HepG2 (cell line): ENCODE results near the gene UNC79. TPM values are rescaled to one million over a fixed set of nuclear protein-coding genes. Genes with fewer than 3 reads are reported as not detected.

Experiments used
- ATAC-seq: fragments of 200-7000 bp; cut with Tn5 transposase; 3 replicates; pipeline ENCODE4 v1.9.1; 2020; ENCODE audit warnings: mild to moderate bottlenecking, moderate library complexity
- BruUV-seq: library from RNA; stranded (reverse); fragments of 400-500 nt; replicated peaks from 2 replicates; lab custom pipeline; 2021; lab: Mats Ljungman, UMichigan
- CTCF ChIA-PET: fragments of 300-600 bp; formaldehyde crosslinking; extraction: SDS; loops from one replicate; lab custom pipeline; 2021; ENCODE audit warnings: low total read pairs, inconsistent platforms, low intra/inter-chr PET ratio; lab: Yijun Ruan, JAX
- POLR2A ChIA-PET: fragments of 350-600 bp; sonication (Branson Sonifier 250); formaldehyde crosslinking; loops from one replicate; lab custom pipeline; 2020; ENCODE audit warnings: antibody characterized with exemption, inconsistent platforms; lab: Yijun Ruan, JAX
- DNase-seq: peaks from one replicate; pipeline ENCODE4 v3.0.0-alpha.2; 2015; ENCODE audit warnings: low spot score
- FAIRE-seq: peaks from 3 replicates; lab custom pipeline; 2011; peaks lifted over from hg19 to GRCh38; lab: Jason Lieb, UNC
- H2AFZ ChIP-seq: one replicate; pipeline ENCODE4 v1.6.1; 2011; ENCODE audit warnings: low read length, inconsistent platforms
- H3K27ac ChIP-seq: fragments of 300-600 bp; 3 replicates; pipeline ENCODE4 v1.8.0; 2011; ENCODE audit warnings: mixed run types, mild to moderate bottlenecking, mixed read lengths, low read length, inconsistent platforms; ENCODE audit not compliant: insufficient read depth; ENCODE audit errors: extremely low read length
- H3K27me3 ChIP-seq, 2 experiments: fragments of 200-600 bp in 1 of 2; 2 replicates in 1 of 2; 3 replicates in 1 of 2; pipeline versions ENCODE4 v1.6.0 to v1.8.0; 2011; ENCODE audit warnings: low read length in 2 of 2, mild to moderate bottlenecking in 2 of 2, moderate library complexity in 2 of 2, inconsistent platforms in 1 of 2; ENCODE audit not compliant: insufficient read depth in 2 of 2, control insufficient read depth in 1 of 2
- H3K36me3 ChIP-seq, 2 experiments: fragments of 200-600 bp in 1 of 2; replicated peaks in 1 of 2; 2 replicates in 1 of 2; 3 replicates in 1 of 2; pipeline versions ENCODE4 v1.5.1 to v1.8.0; 2011; ENCODE audit warnings: low read length in 2 of 2, inconsistent platforms in 1 of 2; ENCODE audit not compliant: insufficient read depth in 2 of 2, control insufficient read depth in 1 of 2
- H3K4me1 ChIP-seq: 2 replicates; pipeline ENCODE4 v1.5.1; 2012; ENCODE audit warnings: low read length, inconsistent platforms; ENCODE audit not compliant: insufficient read depth
- H3K4me2 ChIP-seq: 2 replicates; pipeline ENCODE4 v1.6.0; 2011; ENCODE audit warnings: low read depth, low read length, inconsistent platforms
- H3K4me3 ChIP-seq, 3 experiments: fragments of 200-600 bp in 1 of 3; sonication (generic), shearing (Covaris generic) in 1 of 3; replicated peaks in 1 of 3; 2 replicates each; pipeline ENCODE4 v1.5.1; 2011 to 2016; ENCODE audit warnings: low read length in 3 of 3, inconsistent platforms in 2 of 3, low read depth in 2 of 3, mild to moderate bottlenecking in 2 of 3, control low read depth in 1 of 3, mixed read lengths in 1 of 3; ENCODE audit not compliant: insufficient read depth in 1 of 3
- H3K79me2 ChIP-seq: one replicate; pipeline ENCODE4 v1.6.1; 2011; ENCODE audit warnings: low read length, inconsistent platforms; ENCODE audit not compliant: insufficient read depth
- H3K9ac ChIP-seq: 2 replicates; pipeline ENCODE4 v1.6.0; 2011; ENCODE audit warnings: mild to moderate bottlenecking, low read depth, low read length, inconsistent platforms; ENCODE audit not compliant: insufficient read depth
- H3K9me3 ChIP-seq: 2 replicates; pipeline ENCODE4 v1.5.1; 2012; ENCODE audit warnings: mild to moderate bottlenecking, low read length
- H4K20me1 ChIP-seq: 2 replicates; pipeline ENCODE4 v1.6.0; 2011; ENCODE audit warnings: inconsistent platforms, mild to moderate bottlenecking, low read length, moderate library complexity; ENCODE audit not compliant: insufficient read depth
- ATF7-NPFF ChIP-seq: sonication (generic); formaldehyde crosslinking; IDR thresholded peaks from 2 replicates; pipeline ENCODE4 v1.8.1; 2023; ENCODE audit warnings: mild to moderate bottlenecking, low read depth, missing genetic modification reagents, moderate library complexity
- BHLHE40 ChIP-seq: IDR thresholded peaks from 2 replicates; pipeline ENCODE4 v1.6.1; 2011; ENCODE audit warnings: low read length, improper control_type of control experiment
- CCDC6 ChIP-seq: sonication (generic); formaldehyde crosslinking; IDR thresholded peaks from 2 replicates; pipeline ENCODE4 v1.8.1; 2022; ENCODE audit warnings: mild to moderate bottlenecking, missing genetic modification reagents, moderate library complexity
- DR1 ChIP-seq: sonication (generic); formaldehyde crosslinking; IDR thresholded peaks from 2 replicates; pipeline ENCODE4 v1.8.0; 2021; ENCODE audit warnings: mild to moderate bottlenecking, missing genetic modification reagents, inconsistent platforms
- HMGA1 ChIP-seq: sonication (generic); formaldehyde crosslinking; conservative IDR thresholded peaks from 2 replicates; pipeline ENCODE4 v1.4.0; 2020; ENCODE audit warnings: missing genetic modification reagents
- KDM5B ChIP-seq: sonication (generic); formaldehyde crosslinking; IDR thresholded peaks from 2 replicates; pipeline ENCODE4 v1.4.0; 2020; ENCODE audit warnings: missing genetic modification reagents, mild to moderate bottlenecking, borderline replicate concordance
- NONO ChIP-seq, 2 experiments: fragments of 450-650 bp in 1 of 2; sonication (generic) in 1 of 2; formaldehyde crosslinking in 1 of 2; IDR thresholded peaks in 1 of 2; conservative IDR thresholded peaks in 1 of 2; 2 replicates each; pipeline versions ENCODE4 v1.6.1 to v1.8.0; 2017 to 2022; ENCODE audit warnings: mild to moderate bottlenecking in 1 of 2, missing genetic modification reagents in 1 of 2, moderate library complexity in 1 of 2
- PHF20 ChIP-seq: sonication (generic); formaldehyde crosslinking; IDR thresholded peaks from 2 replicates; pipeline ENCODE4 v1.5.0; 2020; ENCODE audit warnings: mild to moderate bottlenecking, missing genetic modification reagents
- SRSF9 ChIP-seq: fragments of 200-400 bp; formaldehyde crosslinking; IDR thresholded peaks from 2 replicates; pipeline ENCODE4 v1.6.1; 2018; ENCODE audit warnings: borderline replicate concordance, mild to moderate bottlenecking, low read depth, low read length; ENCODE audit not compliant: insufficient read depth, poor library complexity, severe bottlenecking
- U2AF2 ChIP-seq: fragments of 200-400 bp; formaldehyde crosslinking; IDR thresholded peaks from 2 replicates; pipeline ENCODE4 v1.6.1; 2017; ENCODE audit warnings: low read depth, mild to moderate bottlenecking, low read length
- ZBTB49 ChIP-seq: sonication (generic); formaldehyde crosslinking; IDR thresholded peaks from 2 replicates; pipeline ENCODE4 v1.4.0; 2020; ENCODE audit warnings: missing genetic modification reagents, borderline replicate concordance
- ZC3H13 ChIP-seq: sonication (generic); formaldehyde crosslinking; IDR thresholded peaks from 2 replicates; pipeline ENCODE4 v1.8.1; 2023; ENCODE audit warnings: mild to moderate bottlenecking, missing genetic modification reagents, moderate library complexity
- ZNF207 ChIP-seq: fragments of 450-650 bp; IDR thresholded peaks from 2 replicates; pipeline ENCODE4 v1.6.1; 2016; ENCODE audit warnings: antibody characterized with exemption, borderline replicate concordance
- ZNF451 ChIP-seq: sonication (generic); formaldehyde crosslinking; IDR thresholded peaks from 2 replicates; pipeline ENCODE4 v1.5.0; 2020; ENCODE audit warnings: mild to moderate bottlenecking, missing genetic modification reagents
- ZNF556 ChIP-seq: sonication (generic); formaldehyde crosslinking; IDR thresholded peaks from 2 replicates; pipeline ENCODE4 v1.4.0; 2020; ENCODE audit warnings: mild to moderate bottlenecking, missing genetic modification reagents, borderline replicate concordance
- ZNF768 ChIP-seq: sonication (generic); formaldehyde crosslinking; IDR thresholded peaks from 2 replicates; pipeline ENCODE4 v1.4.0; 2020; ENCODE audit warnings: missing genetic modification reagents
- ZNF777 ChIP-seq: sonication (generic); formaldehyde crosslinking; IDR thresholded peaks from 2 replicates; pipeline ENCODE4 v1.4.0; 2020; ENCODE audit warnings: missing genetic modification reagents
- WGBS: methylation state at CpG from one replicate; pipeline ENCODE4 v1.1.6; 2017; ENCODE audit warnings: low lambda C conversion rate; 5-methylcytosine and 5-hydroxymethylcytosine counted together
- in situ Hi-C: cut with HindIII; loops from 2 replicates; pipeline ENCODE4 v1.10.0; 2017; ENCODE audit warnings: low pct_unique_long_range_greater_than_20kb; ENCODE audit not compliant: extremely low pct_ligation_motif_present
- intact Hi-C: fragments of 100-400 bp; cut with micrococcal nuclease; formaldehyde crosslinking; loops from one replicate; pipeline ENCODE4 v1.10.0; 2022; ENCODE audit not compliant: unreplicated experiment
- polyA plus RNA-seq, 8 experiments: library from polyadenylated mRNA; depleted of rRNA in 3 of 8; stranded (reverse) in 7 of 8; unstranded in 1 of 8; fragments of >200 nt; fragmentation: Illumina TruSeq in 4 of 8; extraction: Trizol in 4 of 8; gene quantifications; 2 replicates each; pipeline versions ENCODE4 v1.2.1 to v1.2.3, GENCODE V29; 2011 to 2016; ENCODE audit warnings: low read depth in 4 of 8, missing spikeins in 1 of 8, mixed read lengths in 1 of 8; ENCODE audit not compliant: insufficient read depth in 1 of 8
- total RNA-seq, 5 experiments: library from RNA; depleted of rRNA; stranded (reverse); fragments of >200 nt; fragmentation: Illumina TruSeq; extraction: Trizol; gene quantifications; 2 replicates each; pipeline ENCODE4 v1.2.3, GENCODE V29; 2016; ENCODE audit warnings: low read depth in 1 of 5

The UNC79 gene
- total and polyA plus RNA-seq, 2 of the 13 experiments (the other 11 are each of a cell fraction or from before 2014, with no cell fraction given), result under 0.01 TPM; not detected in 1

DNA sequence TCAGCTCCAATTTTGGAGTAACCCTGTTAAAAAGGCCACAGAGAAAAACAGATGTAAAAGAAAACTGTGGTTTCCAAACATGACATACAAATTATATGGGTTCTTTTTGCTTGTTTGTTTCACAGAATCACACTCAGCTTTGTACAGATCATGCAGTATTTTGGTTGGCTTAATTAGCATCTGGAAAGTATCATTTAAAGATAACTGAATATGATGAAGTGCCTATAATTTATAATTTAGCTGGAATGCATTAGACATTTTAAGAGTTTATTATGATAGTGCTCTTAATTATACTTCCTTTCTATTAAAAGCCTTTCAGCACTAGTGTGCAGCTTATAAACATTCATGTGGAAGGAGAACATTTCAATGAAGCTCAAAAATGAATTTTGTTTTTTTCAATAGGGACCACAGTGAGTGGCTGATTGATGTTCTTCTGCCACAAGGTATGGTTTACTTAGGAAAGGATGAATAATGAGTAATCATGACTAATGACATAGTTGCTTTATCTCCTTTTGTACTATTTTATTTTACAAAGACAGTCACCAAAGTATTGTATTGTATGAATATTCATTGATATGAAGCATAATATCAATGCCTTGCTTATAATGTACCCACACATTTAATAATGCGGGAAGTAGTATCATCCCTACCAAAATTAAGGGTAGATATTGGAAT is 98.3 kb downstream of the UNC79 start:
- Histone ChIP-seq H2AFZ (no peak overlapping the region), H3K9ac (no peak overlapping the region), H3K27ac (no peak overlapping the region), H3K9me3 (no peaks in the 10 kb centered on the region), H3K27me3 (peaks cover 0 to 1% of the 10 kb centered on the region in 2 experiments; a peak in 2 of 5 replicates), H3K36me3 (no peaks in the 10 kb centered on the region), H3K4me3 (no peak overlapping the region), H3K79me2 (no peaks in the 10 kb centered on the region), H3K4me2 (no peak overlapping the region), H3K4me1 (no peaks in the 10 kb centered on the region), H4K20me1 (no peaks in the 10 kb centered on the region)
- WGBS, result 4% methylated on average over 1 of the region's 1 CpG
- CTCF ChIA-PET, result no interaction called here
- no peak for DNase-seq
- POLR2A ChIA-PET, result no interaction called here
- no TSS peak for BruUV-seq
- intact Hi-C loops, result no loop called here
- no peak for FAIRE-seq
- no peak for TF ChIP-seq ATF7-NPFF (CRISPR knock-in tag)
- no peak for TF ChIP-seq SRSF9
- no peak for TF ChIP-seq ZNF777
- TF ChIP-seq KDM5B, result no peak
- TF ChIP-seq U2AF2, result no peak
- TF ChIP-seq CCDC6 (CRISPR knock-in tag), result no peak
- no peak for TF ChIP-seq HMGA1
- TF ChIP-seq ZBTB49 (CRISPR knock-in tag), result no peak
- TF ChIP-seq PHF20 (CRISPR knock-in tag), result no peak
- TF ChIP-seq ZNF207, result no peak
- no peak for TF ChIP-seq ZNF451 (CRISPR knock-in tag)
- no peak for TF ChIP-seq NONO (IDR thresholded peaks at IDR 0.05)
- TF ChIP-seq NONO (CRISPR knock-in tag; conservative IDR thresholded peaks at IDR 0.05), result no peak
- TF ChIP-seq BHLHE40, result no peak
- TF ChIP-seq ZNF768 (CRISPR knock-in tag), result no peak
- TF ChIP-seq DR1 (CRISPR knock-in tag), result no peak
- no peak for TF ChIP-seq ZNF556 (CRISPR knock-in tag)
- no peak for TF ChIP-seq ZC3H13 (CRISPR knock-in tag)
- in situ Hi-C loops, result no loop called here
- ATAC-seq, result no peak
